WTC11 (cell line): ENCODE data around the gene ZFAND3.

ENCODE experiments used
- CTCF ChIP-seq: fragments of 200-600 bp; IDR thresholded peaks from 2 replicates; pipeline ENCODE4 v1.8.0; 2022; ENCODE audit warnings: antibody characterized with exemption
- NR3C1 ChIP-seq: sonication (generic); formaldehyde crosslinking; conservative IDR thresholded peaks from 2 replicates; pipeline ENCODE4 v1.8.1; 2023; ENCODE audit warnings: low read depth, mild to moderate bottlenecking, missing genetic modification reagents
- TCF7 ChIP-seq: sonication (generic); formaldehyde crosslinking; IDR thresholded peaks from 2 replicates; pipeline ENCODE4 v1.8.0; 2022; ENCODE audit warnings: mild to moderate bottlenecking, low read depth, missing genetic modification reagents, moderate library complexity

GRCh38 chr6:38166411-38167240 lies 347.1 kb downstream of the ZFAND3 start:
- TF ChIP-seq CTCF = no peak
- TF ChIP-seq NR3C1 (CRISPR knock-in tag) = no peak
- TF ChIP-seq TCF7 (CRISPR knock-in tag) = no peak
